Ishikawa (cell line): ENCODE results near the gene RNF113B.

Experiments
- CEBPB ChIP-seq: IDR thresholded peaks from 2 replicates; pipeline ENCODE4 v1.6.1; 2012
- CREB1 ChIP-seq: IDR thresholded peaks from 2 replicates; pipeline ENCODE4 v1.6.1; 2012; ENCODE audit warnings: low read depth
- EGR1 ChIP-seq: IDR thresholded peaks from 2 replicates; pipeline ENCODE4 v1.6.1; 2012
- EP300 ChIP-seq: IDR thresholded peaks from 2 replicates; pipeline ENCODE4 v1.6.1; 2012; ENCODE audit warnings: borderline replicate concordance
- FOXM1 ChIP-seq: IDR thresholded peaks from 2 replicates; pipeline ENCODE4 v1.6.1; 2012; ENCODE audit warnings: low read depth, borderline replicate concordance
- MAX ChIP-seq: IDR thresholded peaks from 2 replicates; pipeline ENCODE4 v1.6.1; 2012
- NFIC ChIP-seq: IDR thresholded peaks from 2 replicates; pipeline ENCODE4 v1.6.1; 2012
- RAD21 ChIP-seq: IDR thresholded peaks from 2 replicates; pipeline ENCODE4 v1.6.1; 2012; ENCODE audit warnings: low read depth
- REST ChIP-seq: IDR thresholded peaks from 2 replicates; pipeline ENCODE4 v1.6.1; 2012; ENCODE audit warnings: low read depth, mild to moderate bottlenecking
- TAF1 ChIP-seq: IDR thresholded peaks from 2 replicates; pipeline ENCODE4 v1.6.1; 2012; ENCODE audit warnings: low read depth, mild to moderate bottlenecking
- TCF12 ChIP-seq: IDR thresholded peaks from 2 replicates; pipeline ENCODE4 v1.6.1; 2012; ENCODE audit warnings: low read depth
- TEAD4 ChIP-seq: IDR thresholded peaks from 2 replicates; pipeline ENCODE4 v1.6.1; 2012
- USF1 ChIP-seq: IDR thresholded peaks from 2 replicates; pipeline ENCODE4 v1.6.1; 2012
- YY1 ChIP-seq: IDR thresholded peaks from 2 replicates; pipeline ENCODE4 v1.6.1; 2012; ENCODE audit warnings: low read depth
- ZBTB7A ChIP-seq: IDR thresholded peaks from 2 replicates; pipeline ENCODE4 v1.6.1; 2012; ENCODE audit warnings: low read depth

Gene RNF113B

GRCh38 chr13:98176777-98177608 lies at the start of gene RNF113B:
RNF113B (minus strand) TSS chr13:98177269; CDS start chr13:98177236, 33 bp downstream.
- TF ChIP-seq TEAD4 (no peak), NFIC (no peak), FOXM1 (no peak), USF1 (no peak)

GRCh38 chr13:98226496-98226895 lies 49.4 kb upstream of the RNF113B start:
- no peak for TF ChIP-seq TEAD4
- TF ChIP-seq FOXM1, result no peak
- TF ChIP-seq YY1, result no peak
- no peak for TF ChIP-seq CEBPB
- no peak for TF ChIP-seq CREB1
- no peak for TF ChIP-seq MAX
- TF ChIP-seq EGR1, result no peak
- TF ChIP-seq NFIC, result no peak
- TF ChIP-seq ZBTB7A, result no peak
- no peak for TF ChIP-seq REST
- no peak for TF ChIP-seq EP300
- no peak for TF ChIP-seq TAF1
- no peak for TF ChIP-seq RAD21
- no peak for TF ChIP-seq USF1
- no peak for TF ChIP-seq TCF12

GRCh38 chr13:98225036-98225940 lies 48.2 kb upstream of the RNF113B start:
- TF ChIP-seq TCF12 (no peak), ZBTB7A (no peak), FOXM1 (no peak)

GRCh38 chr13:98224557-98224956 lies 47.5 kb upstream of the RNF113B start:
- no peak for TF ChIP-seq EGR1
- no peak for TF ChIP-seq CEBPB
- TF ChIP-seq TAF1, result no peak
- no peak for TF ChIP-seq NFIC
- TF ChIP-seq TCF12, result no peak
- no peak for TF ChIP-seq TEAD4
- TF ChIP-seq EP300, result no peak
- TF ChIP-seq REST, result no peak

GRCh38 chr13:98223741-98224140 lies 46.7 kb upstream of the RNF113B start:
- TF ChIP-seq NFIC (no peak), CREB1 (no peak), TAF1 (no peak), MAX (no peak), USF1 (no peak), CEBPB (no peak), YY1 (no peak), EGR1 (no peak), ZBTB7A (no peak), TEAD4 (no peak), RAD21 (no peak), TCF12 (no peak), REST (no peak), FOXM1 (no peak), EP300 (no peak)
